HEK293 (cell line): ENCODE data around the gene SART1.

Experiments
- CTCF ChIA-PET: fragments of 350-600 bp; formaldehyde crosslinking; extraction: SDS; loops from one replicate; lab custom pipeline; 2021; ENCODE audit warnings: antibody characterized with exemption; lab: Yijun Ruan, JAX
- POLR2A ChIA-PET: fragments of 300-600 bp; formaldehyde crosslinking; extraction: SDS; loops from one replicate; lab custom pipeline; 2020; ENCODE audit warnings: antibody characterized with exemption, inconsistent platforms; lab: Yijun Ruan, JAX
- H3K27ac ChIP-seq: fragments of 200-500 bp; sonication (Bioruptor generic); 2 replicates; pipeline ENCODE4 v1.5.1; 2014; ENCODE audit warnings: low read depth, low read length, control low read depth, inconsistent platforms; ENCODE audit errors: extremely low read depth
- H3K36me3 ChIP-seq, 2 experiments: fragments of 200-500 bp in 1 of 2; sonication (Bioruptor generic) in 1 of 2; 1 replicate in 1 of 2; 2 replicates in 1 of 2; pipeline ENCODE4 v1.5.1; 2014 to 2017; ENCODE audit warnings: inconsistent platforms in 2 of 2, low read length in 2 of 2; ENCODE audit not compliant: control insufficient read depth in 2 of 2, insufficient read depth in 1 of 2
- H3K4me1 ChIP-seq: fragments of 200-500 bp; sonication (Bioruptor generic); 2 replicates; pipeline ENCODE4 v1.5.1; 2014; ENCODE audit warnings: mild to moderate bottlenecking, low read length, inconsistent platforms; ENCODE audit not compliant: control insufficient read depth, insufficient read depth
- H3K4me3 ChIP-seq: 2 replicates; pipeline ENCODE4 v1.5.1; 2011; ENCODE audit warnings: low read depth, mild to moderate bottlenecking, control low read depth, low read length, moderate library complexity
- H3K9me3 ChIP-seq: fragments of 200-500 bp; sonication (Bioruptor generic); 2 replicates; pipeline ENCODE4 v1.5.1; 2014; ENCODE audit warnings: low read depth, low read length, inconsistent platforms; ENCODE audit not compliant: control insufficient read depth, insufficient read depth
- KLF8 ChIP-seq: fragments of 450-650 bp; formaldehyde crosslinking; IDR thresholded peaks from 2 replicates; pipeline ENCODE4 v1.5.1; 2016; ENCODE audit warnings: missing biosample characterization, missing genetic modification characterization
- SETDB1 ChIP-seq: IDR thresholded peaks from one replicate; pipeline ENCODE4 v1.6.1; 2017; ENCODE audit warnings: mild to moderate bottlenecking, low read length, moderate library complexity, mixed read lengths; ENCODE audit not compliant: insufficient read length
- SP7 ChIP-seq: fragments of 450-650 bp; formaldehyde crosslinking; IDR thresholded peaks from 2 replicates; pipeline ENCODE4 v1.5.1; 2016; ENCODE audit warnings: missing biosample characterization, missing genetic modification characterization
- WT1 ChIP-seq: fragments of 450-650 bp; formaldehyde crosslinking; IDR thresholded peaks from 2 replicates; pipeline ENCODE4 v1.5.1; 2016; ENCODE audit warnings: missing biosample characterization, missing genetic modification characterization
- YY1 ChIP-seq: fragments of 450-650 bp; formaldehyde crosslinking; IDR thresholded peaks from 2 replicates; pipeline ENCODE4 v1.5.1; 2018; ENCODE audit warnings: missing biosample characterization, missing genetic modification characterization
- ZBTB17 ChIP-seq: fragments of 450-650 bp; formaldehyde crosslinking; IDR thresholded peaks from 2 replicates; pipeline ENCODE4 v1.5.1; 2016; ENCODE audit warnings: missing biosample characterization, missing genetic modification characterization
- ZBTB48 ChIP-seq: fragments of 450-650 bp; formaldehyde crosslinking; IDR thresholded peaks from 2 replicates; pipeline ENCODE4 v1.5.1; 2016; ENCODE audit warnings: missing biosample characterization, missing genetic modification characterization
- ZEB2 ChIP-seq: fragments of 450-650 bp; formaldehyde crosslinking; IDR thresholded peaks from 2 replicates; pipeline ENCODE4 v1.5.1; 2016; ENCODE audit warnings: missing biosample characterization, missing genetic modification characterization
- ZFHX2 ChIP-seq: fragments of 450-650 bp; formaldehyde crosslinking; conservative IDR thresholded peaks from 2 replicates; pipeline ENCODE4 v1.5.1; 2016; ENCODE audit warnings: missing biosample characterization, missing genetic modification characterization
- ZFP41 ChIP-seq: fragments of 450-650 bp; formaldehyde crosslinking; IDR thresholded peaks from 2 replicates; pipeline ENCODE4 v1.5.1; 2016; ENCODE audit warnings: missing biosample characterization, missing genetic modification characterization, borderline replicate concordance
- ZNF239 ChIP-seq: fragments of 450-650 bp; formaldehyde crosslinking; IDR thresholded peaks from 2 replicates; pipeline ENCODE4 v1.5.1; 2016; ENCODE audit warnings: missing biosample characterization, missing genetic modification characterization
- ZNF248 ChIP-seq: fragments of 450-650 bp; formaldehyde crosslinking; IDR thresholded peaks from 2 replicates; pipeline ENCODE4 v1.5.1; 2017; ENCODE audit warnings: missing biosample characterization, missing genetic modification characterization
- ZNF302 ChIP-seq: fragments of 450-650 bp; formaldehyde crosslinking; IDR thresholded peaks from 2 replicates; pipeline ENCODE4 v1.5.1; 2016; ENCODE audit warnings: missing biosample characterization, missing genetic modification characterization, low read depth
- ZNF335 ChIP-seq: fragments of 450-650 bp; formaldehyde crosslinking; conservative IDR thresholded peaks from 2 replicates; pipeline ENCODE4 v1.5.1; 2016; ENCODE audit warnings: missing biosample characterization, missing genetic modification characterization
- ZNF394 ChIP-seq: fragments of 450-650 bp; formaldehyde crosslinking; IDR thresholded peaks from 2 replicates; pipeline ENCODE4 v1.5.1; 2016; ENCODE audit warnings: missing biosample characterization, missing genetic modification characterization, mild to moderate bottlenecking, moderate library complexity, borderline replicate concordance
- ZNF510 ChIP-seq: fragments of 450-650 bp; formaldehyde crosslinking; IDR thresholded peaks from 2 replicates; pipeline ENCODE4 v1.5.1; 2018; ENCODE audit warnings: mild to moderate bottlenecking, missing genetic modification characterization, missing biosample characterization; ENCODE audit not compliant: insufficient replicate concordance
- ZNF560 ChIP-seq: fragments of 450-650 bp; formaldehyde crosslinking; IDR thresholded peaks from 2 replicates; pipeline ENCODE4 v1.5.1; 2017; ENCODE audit warnings: missing biosample characterization, missing genetic modification characterization, borderline replicate concordance
- ZNF600 ChIP-seq: fragments of 450-650 bp; formaldehyde crosslinking; IDR thresholded peaks from 2 replicates; pipeline ENCODE4 v1.5.1; 2016; ENCODE audit warnings: missing biosample characterization, missing genetic modification characterization
- ZNF747 ChIP-seq: fragments of 450-650 bp; formaldehyde crosslinking; IDR thresholded peaks from 2 replicates; pipeline ENCODE4 v1.5.1; 2016; ENCODE audit warnings: missing biosample characterization, missing genetic modification characterization
- ZNF776 ChIP-seq: fragments of 450-650 bp; formaldehyde crosslinking; IDR thresholded peaks from 2 replicates; pipeline ENCODE4 v1.5.0; 2017; ENCODE audit warnings: missing biosample characterization, missing genetic modification characterization, borderline replicate concordance
- ZNF791 ChIP-seq: fragments of 450-650 bp; formaldehyde crosslinking; IDR thresholded peaks from 2 replicates; pipeline ENCODE4 v1.5.1; 2016; ENCODE audit warnings: missing biosample characterization, missing genetic modification characterization
- ZNF843 ChIP-seq: fragments of 450-650 bp; formaldehyde crosslinking; IDR thresholded peaks from 2 replicates; pipeline ENCODE4 v1.5.1; 2016; ENCODE audit warnings: missing biosample characterization, missing genetic modification characterization
- ZSCAN23 ChIP-seq: fragments of 450-650 bp; formaldehyde crosslinking; IDR thresholded peaks from 2 replicates; pipeline ENCODE4 v1.5.1; 2016; ENCODE audit warnings: missing biosample characterization, missing genetic modification characterization
- ZSCAN30 ChIP-seq: fragments of 450-650 bp; IDR thresholded peaks from 2 replicates; pipeline ENCODE4 v1.5.1; 2018; ENCODE audit warnings: missing biosample characterization, mild to moderate bottlenecking, missing genetic modification characterization, moderate library complexity
- TF ChIP-seq, protein P1 (sequence below): fragments of 450-650 bp; formaldehyde crosslinking; IDR thresholded peaks from 2 replicates; pipeline ENCODE4 v1.5.1; 2016; ENCODE audit warnings: missing biosample characterization, missing genetic modification characterization
- TF ChIP-seq, protein P2 (sequence below): fragments of 450-650 bp; formaldehyde crosslinking; IDR thresholded peaks from 2 replicates; pipeline ENCODE4 v1.5.0; 2017; ENCODE audit warnings: missing biosample characterization, missing genetic modification characterization, borderline replicate concordance
- TF ChIP-seq, protein P3 (sequence below): fragments of 450-650 bp; formaldehyde crosslinking; IDR thresholded peaks from 2 replicates; pipeline ENCODE4 v1.5.1; 2016; ENCODE audit warnings: missing biosample characterization, missing genetic modification characterization
- TF ChIP-seq, protein P4 (sequence below): fragments of 450-650 bp; formaldehyde crosslinking; IDR thresholded peaks from 2 replicates; pipeline ENCODE4; 2016; ENCODE audit warnings: missing biosample characterization, missing genetic modification characterization

The SART1 gene

DNA sequence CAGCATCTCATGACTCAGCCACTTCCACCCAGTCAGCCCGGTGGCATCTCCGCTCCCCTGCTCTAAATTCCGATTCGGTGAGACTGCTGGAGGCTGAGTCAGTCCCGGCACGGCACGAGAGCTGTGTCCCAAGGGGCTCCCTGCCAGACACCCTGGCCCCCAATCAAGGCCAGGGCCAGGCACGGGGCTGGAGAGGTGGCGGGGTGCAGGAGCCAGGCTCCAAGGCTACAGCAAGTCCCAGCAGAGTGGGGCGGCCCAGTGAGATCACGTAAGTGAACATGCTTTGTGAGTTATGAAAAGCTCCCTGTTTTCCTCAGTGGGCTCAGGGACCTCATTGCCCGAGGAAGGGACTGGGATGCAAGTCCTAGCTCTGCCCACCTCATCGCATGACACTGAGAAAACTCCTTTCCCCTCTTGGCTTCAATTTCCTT, 45.7 kb upstream of the SART1 start (continued):
- TF ChIP-seq, protein P1, sequence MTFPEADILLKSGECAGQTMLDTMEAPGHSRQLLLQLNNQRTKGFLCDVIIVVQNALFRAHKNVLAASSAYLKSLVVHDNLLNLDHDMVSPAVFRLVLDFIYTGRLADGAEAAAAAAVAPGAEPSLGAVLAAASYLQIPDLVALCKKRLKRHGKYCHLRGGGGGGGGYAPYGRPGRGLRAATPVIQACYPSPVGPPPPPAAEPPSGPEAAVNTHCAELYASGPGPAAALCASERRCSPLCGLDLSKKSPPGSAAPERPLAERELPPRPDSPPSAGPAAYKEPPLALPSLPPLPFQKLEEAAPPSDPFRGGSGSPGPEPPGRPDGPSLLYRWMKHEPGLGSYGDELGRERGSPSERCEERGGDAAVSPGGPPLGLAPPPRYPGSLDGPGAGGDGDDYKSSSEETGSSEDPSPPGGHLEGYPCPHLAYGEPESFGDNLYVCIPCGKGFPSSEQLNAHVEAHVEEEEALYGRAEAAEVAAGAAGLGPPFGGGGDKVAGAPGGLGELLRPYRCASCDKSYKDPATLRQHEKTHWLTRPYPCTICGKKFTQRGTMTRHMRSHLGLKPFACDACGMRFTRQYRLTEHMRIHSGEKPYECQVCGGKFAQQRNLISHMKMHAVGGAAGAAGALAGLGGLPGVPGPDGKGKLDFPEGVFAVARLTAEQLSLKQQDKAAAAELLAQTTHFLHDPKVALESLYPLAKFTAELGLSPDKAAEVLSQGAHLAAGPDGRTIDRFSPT (tag by site-specific recombination): peak; percentile 70; the same call in 1 of the 2 replicates
- TF ChIP-seq, protein P2, sequence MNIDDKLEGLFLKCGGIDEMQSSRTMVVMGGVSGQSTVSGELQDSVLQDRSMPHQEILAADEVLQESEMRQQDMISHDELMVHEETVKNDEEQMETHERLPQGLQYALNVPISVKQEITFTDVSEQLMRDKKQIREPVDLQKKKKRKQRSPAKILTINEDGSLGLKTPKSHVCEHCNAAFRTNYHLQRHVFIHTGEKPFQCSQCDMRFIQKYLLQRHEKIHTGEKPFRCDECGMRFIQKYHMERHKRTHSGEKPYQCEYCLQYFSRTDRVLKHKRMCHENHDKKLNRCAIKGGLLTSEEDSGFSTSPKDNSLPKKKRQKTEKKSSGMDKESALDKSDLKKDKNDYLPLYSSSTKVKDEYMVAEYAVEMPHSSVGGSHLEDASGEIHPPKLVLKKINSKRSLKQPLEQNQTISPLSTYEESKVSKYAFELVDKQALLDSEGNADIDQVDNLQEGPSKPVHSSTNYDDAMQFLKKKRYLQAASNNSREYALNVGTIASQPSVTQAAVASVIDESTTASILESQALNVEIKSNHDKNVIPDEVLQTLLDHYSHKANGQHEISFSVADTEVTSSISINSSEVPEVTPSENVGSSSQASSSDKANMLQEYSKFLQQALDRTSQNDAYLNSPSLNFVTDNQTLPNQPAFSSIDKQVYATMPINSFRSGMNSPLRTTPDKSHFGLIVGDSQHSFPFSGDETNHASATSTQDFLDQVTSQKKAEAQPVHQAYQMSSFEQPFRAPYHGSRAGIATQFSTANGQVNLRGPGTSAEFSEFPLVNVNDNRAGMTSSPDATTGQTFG (tag by site-specific recombination): no peak
- TF ChIP-seq SP7 (tag by site-specific recombination): peak; percentile 85
- no peak; the same call in 1 of the 2 replicates for TF ChIP-seq ZNF394 (tag by site-specific recombination)
- TF ChIP-seq ZNF791 (tag by site-specific recombination): no peak
- TF ChIP-seq ZFP41 (tag by site-specific recombination): no peak
- TF ChIP-seq WT1 (tag by site-specific recombination): peak; percentile 35; the same call in 1 of the 2 replicates
- TF ChIP-seq ZNF747 (tag by site-specific recombination): no peak
- no peak for TF ChIP-seq ZNF302
- peak; percentile 64 for TF ChIP-seq ZBTB48 (tag by site-specific recombination)
- peak; percentile 52 for TF ChIP-seq ZNF600 (tag by site-specific recombination)
- TF ChIP-seq ZNF843 (tag by site-specific recombination): no peak
- TF ChIP-seq ZSCAN23 (tag by site-specific recombination): no peak
- no peak for TF ChIP-seq YY1 (tag by site-specific recombination)
- peak; percentile 54 for TF ChIP-seq ZBTB17 (tag by site-specific recombination)
- TF ChIP-seq SETDB1: no peak
- TF ChIP-seq ZSCAN30 (tag by site-specific recombination): no peak
- no peak for TF ChIP-seq ZNF510 (tag by site-specific recombination)
- TF ChIP-seq ZEB2 (tag by site-specific recombination): peak; percentile 95

DNA sequence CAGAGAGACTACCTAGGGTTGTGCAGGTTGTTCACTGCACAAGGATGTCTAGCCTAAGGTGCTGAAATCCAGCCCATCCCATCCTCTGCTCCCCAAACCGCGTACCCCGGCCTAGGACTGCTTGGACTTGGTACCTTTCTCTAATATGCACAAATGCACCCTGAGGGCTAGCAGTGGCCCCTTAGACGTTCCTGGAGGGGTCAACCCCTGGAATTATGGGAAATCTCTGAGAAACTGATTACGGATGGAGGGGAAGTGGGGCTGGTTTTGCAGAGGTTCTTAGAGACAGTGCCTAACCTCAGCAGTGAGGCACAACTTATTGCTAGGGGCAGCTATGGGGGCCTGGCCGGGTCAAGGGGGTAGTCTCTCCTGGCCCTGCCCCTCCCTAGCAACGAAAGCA, 45.1 kb upstream of the SART1 start:
- Histone ChIP-seq H3K4me3 (no peak overlapping the region), H3K36me3 (no peaks in the 10 kb centered on the region), H3K9me3 (no peaks in the 10 kb centered on the region), H3K27ac (no peak overlapping the region), H3K4me1 (no peaks in the 10 kb centered on the region; the same call in 1 of the 2 replicates)
- POLR2A ChIA-PET: interaction anchor here (1.2 to 2.3 kb wide), 8 partner anchors 15 to 58 kb away, joined by 3 to 19 read pairs (median 6); partner anchors contain the start of genes CCDC85B, CFL1, FIBP and FOSL1
- CTCF ChIA-PET: interaction anchor here (0.7 to 11.8 kb wide), 3 partner anchors 14 to 29 kb away, joined by 3 to 189 read pairs (median 5); partner anchors contain the start of genes CCDC85B and FIBP
- TF ChIP-seq KLF8 (tag by site-specific recombination): no peak
- TF ChIP-seq, protein P3, sequence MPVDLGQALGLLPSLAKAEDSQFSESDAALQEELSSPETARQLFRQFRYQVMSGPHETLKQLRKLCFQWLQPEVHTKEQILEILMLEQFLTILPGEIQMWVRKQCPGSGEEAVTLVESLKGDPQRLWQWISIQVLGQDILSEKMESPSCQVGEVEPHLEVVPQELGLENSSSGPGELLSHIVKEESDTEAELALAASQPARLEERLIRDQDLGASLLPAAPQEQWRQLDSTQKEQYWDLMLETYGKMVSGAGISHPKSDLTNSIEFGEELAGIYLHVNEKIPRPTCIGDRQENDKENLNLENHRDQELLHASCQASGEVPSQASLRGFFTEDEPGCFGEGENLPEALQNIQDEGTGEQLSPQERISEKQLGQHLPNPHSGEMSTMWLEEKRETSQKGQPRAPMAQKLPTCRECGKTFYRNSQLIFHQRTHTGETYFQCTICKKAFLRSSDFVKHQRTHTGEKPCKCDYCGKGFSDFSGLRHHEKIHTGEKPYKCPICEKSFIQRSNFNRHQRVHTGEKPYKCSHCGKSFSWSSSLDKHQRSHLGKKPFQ (tag by site-specific recombination): no peak
- no peak for TF ChIP-seq ZNF248
- TF ChIP-seq, protein P4, sequence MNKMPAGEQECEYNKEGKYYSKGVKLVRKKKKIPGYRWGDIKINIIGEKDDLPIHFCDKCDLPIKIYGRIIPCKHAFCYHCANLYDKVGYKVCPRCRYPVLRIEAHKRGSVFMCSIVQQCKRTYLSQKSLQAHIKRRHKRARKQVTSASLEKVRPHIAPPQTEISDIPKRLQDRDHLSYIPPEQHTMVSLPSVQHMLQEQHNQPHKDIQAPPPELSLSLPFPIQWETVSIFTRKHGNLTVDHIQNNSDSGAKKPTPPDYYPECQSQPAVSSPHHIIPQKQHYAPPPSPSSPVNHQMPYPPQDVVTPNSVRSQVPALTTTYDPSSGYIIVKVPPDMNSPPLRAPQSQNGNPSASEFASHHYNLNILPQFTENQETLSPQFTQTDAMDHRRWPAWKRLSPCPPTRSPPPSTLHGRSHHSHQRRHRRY (tag by site-specific recombination): no peak
- no peak for TF ChIP-seq ZNF239 (tag by site-specific recombination)
- TF ChIP-seq ZNF776 (tag by site-specific recombination): no peak
- TF ChIP-seq ZFHX2 (tag by site-specific recombination): no peak
- no peak for TF ChIP-seq ZNF335 (tag by site-specific recombination)
- no peak for TF ChIP-seq ZNF560
- no peak for TF ChIP-seq ZNF394 (tag by site-specific recombination)
